ENCODE data around the gene TDRD15.

DNA sequence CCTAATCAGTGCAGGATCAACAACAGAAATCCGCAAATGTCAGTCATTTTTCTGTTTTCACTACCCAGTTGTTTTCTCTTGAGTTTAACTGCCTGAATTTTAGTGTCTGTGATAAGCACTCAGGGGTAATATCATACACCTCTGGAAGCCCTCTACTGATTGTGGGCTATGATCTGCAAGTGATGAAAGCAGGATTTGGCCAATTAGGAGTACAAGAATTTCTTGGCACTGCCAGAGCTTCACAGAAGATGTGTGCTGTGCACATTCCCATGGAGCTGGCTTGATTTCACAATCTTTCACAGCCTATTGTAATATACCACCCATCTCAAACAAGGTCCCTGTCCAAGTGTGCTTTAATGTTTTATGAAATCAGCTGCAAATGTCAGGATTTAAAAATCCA is 27.3 kb upstream of the TDRD15 start:
- TF ChIP-seq, protein P1, sequence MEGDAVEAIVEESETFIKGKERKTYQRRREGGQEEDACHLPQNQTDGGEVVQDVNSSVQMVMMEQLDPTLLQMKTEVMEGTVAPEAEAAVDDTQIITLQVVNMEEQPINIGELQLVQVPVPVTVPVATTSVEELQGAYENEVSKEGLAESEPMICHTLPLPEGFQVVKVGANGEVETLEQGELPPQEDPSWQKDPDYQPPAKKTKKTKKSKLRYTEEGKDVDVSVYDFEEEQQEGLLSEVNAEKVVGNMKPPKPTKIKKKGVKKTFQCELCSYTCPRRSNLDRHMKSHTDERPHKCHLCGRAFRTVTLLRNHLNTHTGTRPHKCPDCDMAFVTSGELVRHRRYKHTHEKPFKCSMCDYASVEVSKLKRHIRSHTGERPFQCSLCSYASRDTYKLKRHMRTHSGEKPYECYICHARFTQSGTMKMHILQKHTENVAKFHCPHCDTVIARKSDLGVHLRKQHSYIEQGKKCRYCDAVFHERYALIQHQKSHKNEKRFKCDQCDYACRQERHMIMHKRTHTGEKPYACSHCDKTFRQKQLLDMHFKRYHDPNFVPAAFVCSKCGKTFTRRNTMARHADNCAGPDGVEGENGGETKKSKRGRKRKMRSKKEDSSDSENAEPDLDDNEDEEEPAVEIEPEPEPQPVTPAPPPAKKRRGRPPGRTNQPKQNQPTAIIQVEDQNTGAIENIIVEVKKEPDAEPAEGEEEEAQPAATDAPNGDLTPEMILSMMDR (IDR thresholded peaks at IDR 0.05), result no peak
- TF ChIP-seq POLR2A (IDR thresholded peaks at IDR 0.05), result no peak

Measured in testis (tissue), 2 donors.